Transverse colon (tissue), 4 donors: ENCODE data around the gene LMAN2L. TPM values are rescaled to one million over a fixed set of nuclear protein-coding genes. Genes with fewer than 3 reads are reported as not detected.

Experiments used
- DNase-seq: peaks from one replicate; pipeline ENCODE4 v3.0.0-alpha.2; 2019
- H3K27ac ChIP-seq, 4 donors: fragments of 200-600 bp; sonication (generic); 2 replicates each; pipeline ENCODE4 v1.5.1; 2016 to 2018; ENCODE audit warnings: inconsistent platforms in 4 of 4
- H3K27me3 ChIP-seq: fragments of 200-600 bp; sonication (generic); 2 replicates; pipeline ENCODE4 v1.5.1; 2017; ENCODE audit warnings: inconsistent platforms
- H3K36me3 ChIP-seq, 4 donors: fragments of 200-600 bp; sonication (generic); 2 replicates each; pipeline ENCODE4 v1.5.1; 2017 to 2019; ENCODE audit warnings: inconsistent platforms in 4 of 4
- H3K4me1 ChIP-seq, 4 donors: fragments of 200-600 bp; sonication (generic); 2 replicates each; pipeline ENCODE4 v1.5.1; 2017 to 2020; ENCODE audit warnings: inconsistent platforms in 4 of 4
- H3K4me3 ChIP-seq, 4 donors: fragments of 200-600 bp; sonication (generic); 1 replicate in 1 of 4; 2 replicates in 3 of 4; pipeline versions ENCODE4 v1.5.1 to v1.6.1; 2017 to 2019; ENCODE audit warnings: inconsistent platforms in 4 of 4
- H3K9me3 ChIP-seq, 2 donors: fragments of 200-600 bp; sonication (generic); 2 replicates each; pipeline ENCODE4 v1.5.1; 2017 to 2019; ENCODE audit warnings: inconsistent platforms in 2 of 2
- EP300 ChIP-seq: sonication (generic); formaldehyde crosslinking; IDR thresholded peaks from one replicate; pipeline ENCODE4 v1.6.1; 2017; ENCODE audit warnings: antibody characterized with exemption, low read depth
- POLR2A ChIP-seq: fragments of 450-650 bp; IDR thresholded peaks from one replicate; pipeline ENCODE4 v1.6.1; 2016; ENCODE audit warnings: antibody characterized with exemption, mild to moderate bottlenecking, moderate library complexity
- POLR2AphosphoS5 ChIP-seq, 3 donors: sonication (generic); formaldehyde crosslinking; IDR thresholded peaks; one replicate each; pipeline ENCODE4 v1.6.1; 2016; ENCODE audit warnings: antibody characterized with exemption in 3 of 3
- WGBS, 2 donors: methylation state at CpG; one replicate each; pipeline ENCODE4 v1.1.5; 2018; ENCODE audit warnings: low coverage in 1 of 2; 5-methylcytosine and 5-hydroxymethylcytosine counted together
- in situ Hi-C, 4 donors: fragments of 200-750 bp; cut with MboI; loops; one replicate each; pipeline versions ENCODE4 v1.15.0 to v1.15.1; 2017; ENCODE audit warnings: low sequenced_read_pairs in 3 of 4, low pct_ligation_motif_present in 1 of 4, low pct_unique_long_range_greater_than_20kb in 1 of 4
- intact Hi-C: fragments of 100-400 bp; cut with DNase I; formaldehyde crosslinking; loops from one replicate; pipeline ENCODE4 v1.15.1; 2023; ENCODE audit warnings: low total_unique reads
- total RNA-seq, 4 donors: library from RNA; depleted of rRNA; stranded (reverse); fragments of >200 nt; gene quantifications; one replicate each; pipeline ENCODE4 v1.1.0, GENCODE V29; 2016
- TF ChIP-seq, protein P1 (sequence below), 5 experiments: fragments of 200-600 bp in 3 of 5; fragments of 450-650 bp in 2 of 5; sonication (generic) in 3 of 5; IDR thresholded peaks; 1 replicate in 2 of 5; 2 replicates in 3 of 5; pipeline ENCODE4 v1.5.1; 2016 to 2017; ENCODE audit warnings: antibody characterized with exemption in 5 of 5, inconsistent platforms in 3 of 5, mild to moderate bottlenecking in 2 of 5, moderate library complexity in 1 of 5

LMAN2L gene
- total RNA-seq, 4 donors from 2014 or later, result 16.7 to 27.3 (median 19.0) TPM

DNA sequence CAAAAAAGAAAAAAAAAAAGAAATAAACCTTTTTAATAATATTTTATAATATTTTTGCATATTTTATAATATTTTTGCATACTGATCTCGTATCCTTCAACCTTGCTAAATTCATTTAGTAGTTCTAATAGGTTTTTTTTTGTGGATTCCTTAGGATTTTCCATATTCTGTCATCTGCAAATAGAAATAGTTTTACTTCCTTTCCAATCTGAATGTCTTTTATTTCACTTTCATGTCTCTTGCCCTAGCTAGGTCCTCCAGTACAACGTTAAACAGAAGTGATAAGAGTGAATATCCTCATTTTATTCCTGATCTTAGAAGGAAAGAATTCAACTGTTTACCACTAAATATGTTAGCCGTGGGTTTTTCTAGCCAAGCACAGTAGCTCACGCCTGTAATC lies 13.7 kb downstream of the LMAN2L start:
- Histone ChIP-seq H3K9me3 (no peaks in the 10 kb centered on the region), H3K27me3 (no peaks in the 10 kb centered on the region), H3K4me1 (no peaks in the 10 kb centered on the region), H3K27ac (no peak overlapping the region), H3K4me3 (no peak overlapping the region), H3K36me3 (peaks cover 0 to 37% (median 18%) of the 10 kb centered on the region in 4 donors)
- WGBS, 2 donors, result 82 to 84% methylated on average over 4 of the region's 4 CpGs
- intact Hi-C loops, result no loop called here
- no peak for TF ChIP-seq POLR2A
- TF ChIP-seq, protein P1, sequence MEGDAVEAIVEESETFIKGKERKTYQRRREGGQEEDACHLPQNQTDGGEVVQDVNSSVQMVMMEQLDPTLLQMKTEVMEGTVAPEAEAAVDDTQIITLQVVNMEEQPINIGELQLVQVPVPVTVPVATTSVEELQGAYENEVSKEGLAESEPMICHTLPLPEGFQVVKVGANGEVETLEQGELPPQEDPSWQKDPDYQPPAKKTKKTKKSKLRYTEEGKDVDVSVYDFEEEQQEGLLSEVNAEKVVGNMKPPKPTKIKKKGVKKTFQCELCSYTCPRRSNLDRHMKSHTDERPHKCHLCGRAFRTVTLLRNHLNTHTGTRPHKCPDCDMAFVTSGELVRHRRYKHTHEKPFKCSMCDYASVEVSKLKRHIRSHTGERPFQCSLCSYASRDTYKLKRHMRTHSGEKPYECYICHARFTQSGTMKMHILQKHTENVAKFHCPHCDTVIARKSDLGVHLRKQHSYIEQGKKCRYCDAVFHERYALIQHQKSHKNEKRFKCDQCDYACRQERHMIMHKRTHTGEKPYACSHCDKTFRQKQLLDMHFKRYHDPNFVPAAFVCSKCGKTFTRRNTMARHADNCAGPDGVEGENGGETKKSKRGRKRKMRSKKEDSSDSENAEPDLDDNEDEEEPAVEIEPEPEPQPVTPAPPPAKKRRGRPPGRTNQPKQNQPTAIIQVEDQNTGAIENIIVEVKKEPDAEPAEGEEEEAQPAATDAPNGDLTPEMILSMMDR (IDR thresholded peaks at IDR 0.05), result no peak
- no peak for TF ChIP-seq EP300
- no peak for TF ChIP-seq POLR2AphosphoS5 (IDR thresholded peaks at IDR 0.05)
- no peak for DNase-seq
- in situ Hi-C loops, result no loop called here

DNA sequence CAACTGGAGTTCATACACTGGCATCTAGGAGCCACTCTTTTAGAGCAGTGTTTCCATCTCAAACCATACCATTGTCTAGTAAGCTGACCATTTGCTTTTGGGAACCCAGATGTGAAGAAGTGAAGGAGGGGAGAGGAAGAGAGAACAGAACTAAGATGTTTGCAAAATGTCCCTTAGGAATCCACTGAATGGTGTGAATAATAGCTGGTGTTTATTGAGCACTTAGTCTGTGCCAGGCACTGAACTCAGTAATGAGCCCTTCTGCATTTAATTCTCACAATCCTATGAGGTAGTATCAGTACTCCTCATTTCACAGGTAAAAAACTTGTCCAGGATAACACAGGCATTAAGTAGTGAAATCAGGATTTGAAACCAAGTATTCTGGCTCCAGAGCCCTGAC lies 23.5 kb downstream of the LMAN2L start:
- H3K27me3 ChIP-seq, result no peaks in the 10 kb centered on the region
- in situ Hi-C loops, result no loop called here
- H3K9me3 ChIP-seq, result no peaks in the 10 kb centered on the region
- no peak overlapping the region for H3K4me3 ChIP-seq
- H3K36me3 ChIP-seq, result peaks cover 0 to 5% (median 1%) of the 10 kb centered on the region in 4 donors
- no peak for TF ChIP-seq EP300
- no peak for TF ChIP-seq POLR2AphosphoS5 (IDR thresholded peaks at IDR 0.05)
- TF ChIP-seq POLR2A, result no peak
- TF ChIP-seq, protein P1 (IDR thresholded peaks at IDR 0.05), result no peak
- no peak for DNase-seq
- intact Hi-C loops, result no loop called here
- no peak overlapping the region for H3K27ac ChIP-seq
- H3K4me1 ChIP-seq, result peaks cover 0 to 18% (median 3%) of the 10 kb centered on the region in 4 donors

DNA sequence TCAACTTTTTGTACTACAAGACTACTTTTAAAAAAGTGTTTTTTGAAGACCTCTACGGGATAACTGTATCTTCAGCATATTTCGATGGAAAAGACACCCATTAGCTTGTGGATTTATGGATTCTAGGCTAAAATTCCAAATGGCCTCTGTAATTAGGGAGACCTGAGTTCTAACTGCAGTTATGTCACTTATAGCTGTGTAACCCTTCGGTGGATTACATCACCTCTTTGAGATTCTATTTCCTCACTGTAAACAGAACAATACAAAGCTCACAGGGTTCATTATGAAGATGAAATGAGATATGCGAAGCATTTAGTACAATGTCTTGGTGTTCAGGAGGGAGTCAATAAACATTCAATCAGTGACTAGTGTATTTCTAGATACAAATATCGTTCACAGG lies 24.2 kb downstream of the LMAN2L start:
- intact Hi-C loops, result no loop called here
- in situ Hi-C loops, result no loop called here
- DNase-seq, result no peak
- peaks cover 0 to 12% (median 4%) of the 10 kb centered on the region in 4 donors for H3K36me3 ChIP-seq
- H3K4me3 ChIP-seq, result no peak overlapping the region
- H3K9me3 ChIP-seq, result no peaks in the 10 kb centered on the region
- peak overlapping the region in 1 of 4 donors; percentile 74 for H3K27ac ChIP-seq
- H3K4me1 ChIP-seq, result peaks cover 0 to 18% (median 3%) of the 10 kb centered on the region in 4 donors
- TF ChIP-seq POLR2AphosphoS5 (IDR thresholded peaks at IDR 0.05) (no peak), EP300 (no peak), POLR2A (no peak)
- TF ChIP-seq, protein P1 (IDR thresholded peaks at IDR 0.05), result no peak
- H3K27me3 ChIP-seq, result no peaks in the 10 kb centered on the region
- WGBS, 2 donors, result 70 to 78% methylated on average over 5 of the region's 5 CpGs

DNA sequence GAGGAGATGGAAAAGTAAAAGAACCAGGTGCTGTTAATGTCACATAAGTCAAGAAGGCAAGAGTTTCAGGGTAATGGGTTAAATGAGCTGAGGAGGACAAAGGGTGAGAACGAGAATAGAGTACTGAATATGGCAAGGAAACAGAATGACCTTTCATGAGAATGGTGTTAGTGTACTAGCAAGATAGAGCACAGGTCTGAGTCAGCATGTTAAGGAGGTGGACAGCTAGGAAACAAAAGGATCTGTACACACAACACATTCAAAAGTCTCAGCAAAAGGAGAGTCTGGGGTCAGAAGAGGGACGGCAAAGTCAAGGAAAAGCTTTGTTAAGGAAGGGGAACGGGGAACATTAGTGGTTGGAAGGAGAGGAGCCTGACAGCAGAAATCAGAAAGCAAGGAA lies 28.9 kb downstream of the LMAN2L start:
- no peak for DNase-seq
- 93 to 96% methylated on average over 3 of the region's 3 CpGs for WGBS, 2 donors
- in situ Hi-C loops (no loop called here), intact Hi-C loops (no loop called here)
- Histone ChIP-seq H3K27me3 (no peaks in the 10 kb centered on the region), H3K36me3 (peaks cover 0 to 47% (median 22%) of the 10 kb centered on the region in 4 donors), H3K9me3 (no peaks in the 10 kb centered on the region), H3K4me3 (no peak overlapping the region), H3K27ac (no peak overlapping the region), H3K4me1 (peaks cover 0 to 18% (median 3%) of the 10 kb centered on the region in 4 donors)
- TF ChIP-seq, protein P1 (IDR thresholded peaks at IDR 0.05), result no peak
- TF ChIP-seq POLR2A (no peak), POLR2AphosphoS5 (IDR thresholded peaks at IDR 0.05) (no peak), EP300 (no peak)
